Measurements from ENCODE around the gene FOXJ3.
A peak's percentile ranks its signal among the peaks of the same experiment; 100 is the strongest.

FOXJ3 gene

GRCh38 chr1:42335050-42335808 lies at the start of gene FOXJ3:
TSS of gene FOXJ3 (minus strand) at chr1:42335235. CDS start at chr1:42311093, 24,142 bp downstream.
- peak; percentile 90 for DNase-seq (ENCODE audit: low spot score)
- H3K4me3 ChIP-seq, result peak within 1 kb of the TSS; percentile 100
- H3K27ac ChIP-seq, result peak within 1 kb of the TSS; percentile 87 to 97
- TF ChIP-seq, protein P1, sequence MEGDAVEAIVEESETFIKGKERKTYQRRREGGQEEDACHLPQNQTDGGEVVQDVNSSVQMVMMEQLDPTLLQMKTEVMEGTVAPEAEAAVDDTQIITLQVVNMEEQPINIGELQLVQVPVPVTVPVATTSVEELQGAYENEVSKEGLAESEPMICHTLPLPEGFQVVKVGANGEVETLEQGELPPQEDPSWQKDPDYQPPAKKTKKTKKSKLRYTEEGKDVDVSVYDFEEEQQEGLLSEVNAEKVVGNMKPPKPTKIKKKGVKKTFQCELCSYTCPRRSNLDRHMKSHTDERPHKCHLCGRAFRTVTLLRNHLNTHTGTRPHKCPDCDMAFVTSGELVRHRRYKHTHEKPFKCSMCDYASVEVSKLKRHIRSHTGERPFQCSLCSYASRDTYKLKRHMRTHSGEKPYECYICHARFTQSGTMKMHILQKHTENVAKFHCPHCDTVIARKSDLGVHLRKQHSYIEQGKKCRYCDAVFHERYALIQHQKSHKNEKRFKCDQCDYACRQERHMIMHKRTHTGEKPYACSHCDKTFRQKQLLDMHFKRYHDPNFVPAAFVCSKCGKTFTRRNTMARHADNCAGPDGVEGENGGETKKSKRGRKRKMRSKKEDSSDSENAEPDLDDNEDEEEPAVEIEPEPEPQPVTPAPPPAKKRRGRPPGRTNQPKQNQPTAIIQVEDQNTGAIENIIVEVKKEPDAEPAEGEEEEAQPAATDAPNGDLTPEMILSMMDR (IDR thresholded peaks at IDR 0.05), result no peak

- no peak overlapping the region for H3K27ac ChIP-seq
- DNase-seq (ENCODE audit: low spot score), result no peak
- TF ChIP-seq, protein P1 (IDR thresholded peaks at IDR 0.05), result no peak
- peak overlapping the region; percentile 88 for H3K4me3 ChIP-seq
Observed at GRCh38 chr1:42381280-42381673, 46.2 kb upstream of the FOXJ3 start.

- Histone ChIP-seq H3K4me3 (peak within 1 kb of the TSS; percentile 88), H3K27ac (no peak within 1 kb of the TSS)
- DNase-seq (ENCODE audit: low spot score), result no peak
- TF ChIP-seq, protein P1 (IDR thresholded peaks at IDR 0.05), result no peak
Observed at GRCh38 chr1:42380586-42381279, 45.7 kb upstream of the FOXJ3 start, which contains the start of gene RIMKLA. TSS of gene RIMKLA (plus strand) at chr1:42380792. CDS start at chr1:42380935, 143 bp downstream.

- TF ChIP-seq, protein P1 (IDR thresholded peaks at IDR 0.05), result no peak
- no peak for DNase-seq (ENCODE audit: low spot score)
- Histone ChIP-seq H3K27ac (no peak overlapping the region), H3K4me3 (peak overlapping the region; percentile 88)
Observed at GRCh38 chr1:42379794-42380585, 45.0 kb upstream of the FOXJ3 start.

DNA sequence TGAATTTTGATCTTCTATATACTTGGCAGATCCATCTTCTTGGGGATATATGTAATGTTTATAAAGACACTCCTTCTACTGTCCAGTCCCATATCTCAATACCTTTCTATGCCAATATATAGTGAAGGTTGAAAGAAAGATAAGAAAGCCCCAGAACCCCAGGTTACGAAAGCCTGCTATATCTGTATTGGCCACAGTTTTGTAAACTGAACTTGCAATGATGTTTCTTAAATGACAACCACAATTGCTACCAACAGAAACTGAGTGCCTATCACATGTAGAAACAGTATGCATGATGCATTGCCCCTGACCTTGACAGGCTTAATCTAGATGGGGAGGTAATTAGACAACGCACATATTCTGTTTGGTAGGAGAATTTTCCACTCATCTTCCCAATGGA lies 37.8 kb upstream of the FOXJ3 start:
- TF ChIP-seq, protein P1 (IDR thresholded peaks at IDR 0.05), result no peak
- no peak overlapping the region for H3K27ac ChIP-seq
- H3K4me3 ChIP-seq, result no peak overlapping the region
- DNase-seq (ENCODE audit: low spot score), result no peak

DNA sequence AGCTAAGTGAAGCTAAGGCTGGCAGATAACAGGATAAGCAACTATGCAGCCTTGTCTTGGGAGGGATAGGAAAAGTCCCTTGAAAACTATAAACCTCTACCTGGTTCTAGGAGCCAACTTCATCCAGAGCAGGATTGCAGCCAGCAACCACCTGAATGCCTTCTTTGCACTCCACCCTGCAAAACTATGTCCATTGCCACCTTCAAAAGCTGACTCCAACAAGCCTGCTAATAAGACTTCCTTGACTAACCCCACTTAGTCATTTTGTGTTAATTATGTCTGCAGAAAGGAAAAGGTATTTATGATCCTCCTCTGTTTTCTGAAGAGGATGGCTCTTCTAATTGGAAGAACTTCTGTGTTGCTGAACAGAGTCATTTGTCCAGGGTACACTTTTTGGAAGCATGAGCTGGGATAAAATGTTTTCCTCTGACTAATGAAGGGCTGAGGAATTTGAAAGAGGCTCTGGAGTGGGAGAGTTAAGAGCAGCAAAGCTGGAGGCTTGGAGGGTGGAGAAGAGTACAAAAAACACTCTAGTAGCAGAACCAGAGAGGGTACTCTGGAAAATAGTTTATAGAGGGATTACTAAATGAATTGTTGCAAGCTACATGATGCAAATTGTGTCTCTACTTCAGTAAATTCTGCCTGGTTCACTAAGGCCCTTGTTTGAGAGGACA lies 36.0 kb upstream of the FOXJ3 start:
- no peak for DNase-seq (ENCODE audit: low spot score)
- TF ChIP-seq, protein P1 (IDR thresholded peaks at IDR 0.05), result no peak
- no peak overlapping the region for H3K27ac ChIP-seq
- H3K4me3 ChIP-seq, result no peak overlapping the region

Data from coronary artery (tissue), 2 donors.